Mammary microvascular endothelial cell (primary cell): ENCODE results near the gene SMYD3. TPM values are rescaled to one million over a fixed set of nuclear protein-coding genes. Genes with fewer than 3 reads are reported as not detected.

Source experiments
- total RNA-seq: library from RNA; depleted of rRNA; stranded (reverse); fragments of >200 nt; gene quantifications from 2 replicates; pipeline ENCODE4 v1.2.3, GENCODE V29; 2015

SMYD3 gene
- total RNA-seq, result 18.3 and 22.2 TPM in 2 replicates

GRCh38 chr1:246506674-246507481 lies at the start of gene SMYD3:
Gene SMYD3 (minus strand): TSS chr1:246507279.

Other genes starting within 250 kb of the SMYD3 start
- gene TFB2M, start 59.0 kb upstream of the SMYD3 start, total RNA-seq, result 17.3 and 22.4 TPM in 2 replicates
- 13.3 and 16.3 TPM in 2 replicates for gene CNST, start 59.2 kb upstream of the SMYD3 start, total RNA-seq
- gene SCCPDH, start 217.1 kb upstream of the SMYD3 start, total RNA-seq, result 36.3 and 39.9 TPM in 2 replicates